ENCODE measurements around the gene GJA1. TPM values are rescaled to one million over a fixed set of nuclear protein-coding genes. Genes with fewer than 3 reads are reported as not detected.

GJA1 gene
- total and polyA plus RNA-seq, 2 of the 8 experiments (the other 6 are each of a cell fraction or from before 2014, with no cell fraction given) = 468 to 795 TPM

GRCh38 chr6:121460170-121460569, 24.7 kb downstream of the GJA1 start (continued):
- no peak for TF ChIP-seq EGR1 (IDR thresholded peaks at IDR 0.05; ENCODE audit: borderline replicate concordance, low read depth, low read length)
- TF ChIP-seq ASH2L (IDR thresholded peaks at IDR 0.05; ENCODE audit: low read length) = no peak
- TF ChIP-seq CHD2 (IDR thresholded peaks at IDR 0.05; ENCODE audit: low read length) = no peak
- TF ChIP-seq RAD21 (IDR thresholded peaks at IDR 0.05 in 1 of 2, conservative IDR thresholded peaks at IDR 0.05 in 1 of 2; ENCODE audit: low read depth in 2 of 2, low read length in 2 of 2) = no peak
- no peak for TF ChIP-seq ATF2 (IDR thresholded peaks at IDR 0.05; ENCODE audit: low read length)
- TF ChIP-seq ZNF274 (IDR thresholded peaks at IDR 0.05; ENCODE audit: borderline replicate concordance, extremely low read depth, low read length) = no peak
